GM19324 (cell line): Measurements from ENCODE around the gene PSMD4.

ENCODE experiments used
- ATAC-seq: cut with Tn5 transposase; IDR thresholded peaks from one replicate; pipeline ENCODE4 v1.9.1; 2021; ENCODE audit warnings: mild to moderate bottlenecking, moderate library complexity; ENCODE audit not compliant: unreplicated experiment, low FRiP score

Gene PSMD4

DNA sequence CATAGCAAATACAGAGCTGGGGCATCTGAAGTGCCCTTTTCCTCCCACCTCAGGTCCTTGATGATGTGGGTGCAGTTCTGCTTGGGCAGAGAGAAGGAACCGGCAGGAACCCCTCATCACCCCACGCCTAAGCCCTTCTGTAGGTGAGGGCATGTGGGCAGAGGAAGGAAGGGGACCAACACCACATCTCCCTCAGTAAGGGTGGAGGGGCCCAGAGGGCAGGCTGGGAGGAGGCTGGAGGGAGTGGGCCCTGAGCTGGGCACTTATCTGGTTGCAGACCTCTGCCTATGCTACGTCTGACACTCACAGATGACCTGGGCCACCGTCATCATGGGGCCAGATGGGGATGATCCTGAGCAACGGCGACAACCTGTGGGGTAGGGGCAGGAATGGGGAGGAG is 38.6 kb downstream of the PSMD4 start:
- no peak for ATAC-seq

DNA sequence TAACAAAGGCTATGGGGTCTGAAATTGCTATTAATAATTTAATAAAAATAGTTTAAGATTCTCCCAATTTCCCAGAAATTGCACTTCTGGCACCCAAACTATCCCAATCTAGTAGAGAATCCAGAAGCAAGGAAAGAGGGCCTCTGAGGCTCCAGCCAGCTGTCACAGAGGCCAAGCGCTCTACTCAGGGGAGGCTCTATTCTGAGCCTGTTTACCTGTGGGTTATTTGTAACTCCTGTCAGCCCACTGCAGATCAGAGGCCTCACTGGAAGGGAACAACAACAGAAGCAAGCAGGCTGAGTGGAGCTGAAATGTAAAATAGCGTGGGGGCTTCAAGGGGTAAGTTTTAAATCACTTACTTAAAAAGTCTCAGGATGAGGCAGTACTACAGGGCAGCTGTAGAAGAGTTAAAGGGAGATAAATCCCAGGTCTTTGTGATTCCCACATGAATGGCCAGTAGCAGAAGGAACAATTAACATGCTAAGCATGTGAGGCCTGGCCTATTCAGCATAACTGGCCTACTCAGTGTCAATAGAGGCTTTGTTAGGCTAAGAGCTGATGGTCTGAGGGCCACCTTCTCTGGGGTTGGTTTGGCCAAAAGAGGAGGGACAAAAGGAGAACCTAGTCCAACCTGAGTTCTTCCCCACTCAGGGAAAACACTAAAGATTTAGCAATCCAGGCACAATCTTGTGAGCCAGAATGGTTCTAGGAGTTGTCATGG is 40.4 kb downstream of the PSMD4 start:
- no peak for ATAC-seq

DNA sequence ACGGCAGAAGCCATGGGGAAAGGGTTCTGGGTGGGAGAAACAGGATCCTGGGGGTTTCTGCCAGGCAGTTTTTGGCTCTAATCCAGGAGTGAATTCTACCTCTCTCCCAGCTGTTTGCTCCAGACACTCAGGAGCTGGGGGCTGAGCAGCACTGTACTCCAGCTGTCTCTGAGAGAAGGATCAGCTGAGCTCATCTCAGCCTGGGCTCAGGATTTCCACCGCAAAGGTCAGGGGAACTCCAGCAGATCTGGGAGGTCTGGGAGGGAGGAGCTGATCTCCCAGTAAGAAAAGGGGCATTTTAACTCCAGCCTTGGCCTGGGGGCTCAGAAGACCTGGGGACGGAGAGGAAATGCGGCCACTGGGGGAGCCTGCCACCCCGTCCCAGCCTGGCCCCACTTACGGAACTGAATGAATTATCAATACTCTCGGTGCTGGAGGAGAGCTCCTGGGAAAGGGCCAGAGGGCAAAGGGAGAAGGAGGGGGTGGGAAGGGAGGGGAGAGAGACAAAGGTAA is 55.3 kb downstream of the PSMD4 start:
- ATAC-seq = no peak

DNA sequence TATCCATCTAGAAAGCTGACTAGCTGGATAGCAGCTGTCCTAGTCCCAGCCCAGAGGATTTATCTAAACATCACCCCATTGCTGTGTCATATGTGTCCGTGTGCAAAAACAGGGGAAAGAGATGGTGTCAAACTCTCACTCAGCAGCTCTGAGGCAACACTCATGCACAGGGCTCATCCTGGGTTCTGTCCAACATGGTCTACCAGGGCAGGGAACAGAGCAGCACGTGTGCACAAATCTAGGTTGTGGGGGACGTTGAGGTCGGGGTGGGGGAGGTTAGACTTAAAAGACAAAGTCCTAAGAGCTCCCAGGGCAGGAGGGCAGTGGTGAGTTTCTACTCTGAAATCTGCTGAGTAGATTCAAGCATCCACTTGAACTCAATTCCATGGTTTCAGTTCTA is 56.5 kb downstream of the PSMD4 start:
- no peak for ATAC-seq

DNA sequence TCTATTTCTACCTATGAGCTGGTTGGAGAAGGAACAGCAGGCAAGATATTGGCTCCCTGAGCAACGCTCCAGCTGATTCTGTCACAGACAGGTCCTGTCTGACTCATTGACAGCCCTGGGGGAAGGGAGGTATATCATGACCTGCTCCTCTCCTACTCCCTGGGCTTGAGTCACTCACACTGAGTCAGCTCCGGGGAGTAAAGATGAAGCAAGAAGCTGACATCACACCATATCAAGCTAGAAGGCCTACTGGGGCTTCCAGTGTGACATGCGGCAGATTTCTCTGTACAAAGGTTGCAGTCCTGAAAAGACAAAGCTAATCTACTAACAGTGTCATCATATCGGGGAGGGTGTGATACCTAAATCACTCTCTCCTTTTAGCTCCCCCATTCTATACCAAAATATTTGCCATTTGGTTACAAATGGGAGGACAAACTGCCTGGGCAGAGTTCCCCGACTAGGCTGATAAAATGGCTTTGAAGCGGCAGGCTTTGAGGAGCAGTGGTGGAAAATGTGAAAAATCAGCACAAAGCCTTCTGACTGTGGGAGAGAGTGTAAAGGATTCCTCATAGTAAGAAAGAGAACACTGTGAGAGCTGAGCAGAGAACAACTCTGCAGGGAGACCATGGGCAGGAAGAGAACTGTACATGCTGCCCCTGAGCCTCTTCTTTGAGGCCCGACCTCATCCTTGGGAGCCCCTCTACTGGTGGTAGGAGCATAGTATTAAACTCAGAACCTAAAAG is 57.2 kb downstream of the PSMD4 start:
- no peak for ATAC-seq

DNA sequence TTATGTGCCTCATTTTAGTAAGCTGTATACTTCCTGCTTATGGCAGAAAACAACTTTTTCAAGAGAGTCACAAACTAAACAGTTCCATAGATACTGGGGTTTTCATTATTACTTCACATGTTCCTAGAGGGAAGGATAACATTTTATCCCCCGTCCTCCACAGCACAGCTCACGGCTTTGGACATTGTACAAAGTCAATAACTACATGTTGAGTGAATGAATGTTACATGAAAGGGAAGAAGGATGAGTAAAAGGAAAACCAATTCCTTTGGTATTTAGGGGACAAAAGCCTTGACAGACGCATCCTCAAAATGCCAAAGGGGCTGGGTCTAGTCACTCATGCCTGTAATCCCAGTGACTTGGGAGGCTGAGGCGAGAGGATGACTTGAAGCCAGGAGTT is 57.9 kb downstream of the PSMD4 start:
- no peak for ATAC-seq

DNA sequence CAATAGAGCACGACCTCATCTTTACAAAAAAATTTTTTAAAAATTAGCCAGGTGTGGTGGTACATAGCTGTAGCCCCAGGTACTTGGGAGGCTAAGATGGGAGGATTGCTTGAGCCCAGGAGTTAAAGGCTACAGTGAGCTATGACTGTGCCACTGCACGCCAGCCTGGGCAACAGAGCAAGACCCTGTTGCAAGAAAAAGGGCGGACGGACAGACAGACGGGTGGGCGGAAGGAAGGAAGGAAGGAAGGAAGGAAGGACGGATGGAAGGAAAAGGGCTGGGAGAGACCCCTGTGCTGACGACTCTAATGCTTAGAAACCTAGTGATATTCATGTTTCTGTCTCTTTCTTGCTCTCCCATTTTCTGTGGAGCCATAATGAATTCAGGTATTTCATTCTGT is 58.3 kb downstream of the PSMD4 start:
- ATAC-seq = no peak

DNA sequence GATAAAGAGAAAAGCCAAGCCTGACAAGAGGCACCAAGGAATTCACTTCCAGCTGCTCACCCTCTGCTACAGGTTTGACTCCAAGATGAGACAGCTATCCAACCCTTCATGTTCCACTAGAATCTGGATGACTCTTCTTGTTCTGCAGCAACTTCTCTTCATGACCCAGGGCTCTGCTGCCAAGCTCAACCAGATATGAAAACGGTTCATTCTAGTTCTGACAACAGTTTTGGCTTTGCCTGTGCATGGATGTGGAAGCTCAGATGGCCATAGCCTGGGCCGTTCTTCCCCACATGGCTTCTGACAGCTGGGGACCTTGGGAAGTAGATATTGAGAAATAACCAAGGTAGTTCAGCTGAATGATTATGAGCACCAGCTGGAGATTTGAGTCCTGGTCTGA is 59.0 kb downstream of the PSMD4 start:
- ATAC-seq = no peak

DNA sequence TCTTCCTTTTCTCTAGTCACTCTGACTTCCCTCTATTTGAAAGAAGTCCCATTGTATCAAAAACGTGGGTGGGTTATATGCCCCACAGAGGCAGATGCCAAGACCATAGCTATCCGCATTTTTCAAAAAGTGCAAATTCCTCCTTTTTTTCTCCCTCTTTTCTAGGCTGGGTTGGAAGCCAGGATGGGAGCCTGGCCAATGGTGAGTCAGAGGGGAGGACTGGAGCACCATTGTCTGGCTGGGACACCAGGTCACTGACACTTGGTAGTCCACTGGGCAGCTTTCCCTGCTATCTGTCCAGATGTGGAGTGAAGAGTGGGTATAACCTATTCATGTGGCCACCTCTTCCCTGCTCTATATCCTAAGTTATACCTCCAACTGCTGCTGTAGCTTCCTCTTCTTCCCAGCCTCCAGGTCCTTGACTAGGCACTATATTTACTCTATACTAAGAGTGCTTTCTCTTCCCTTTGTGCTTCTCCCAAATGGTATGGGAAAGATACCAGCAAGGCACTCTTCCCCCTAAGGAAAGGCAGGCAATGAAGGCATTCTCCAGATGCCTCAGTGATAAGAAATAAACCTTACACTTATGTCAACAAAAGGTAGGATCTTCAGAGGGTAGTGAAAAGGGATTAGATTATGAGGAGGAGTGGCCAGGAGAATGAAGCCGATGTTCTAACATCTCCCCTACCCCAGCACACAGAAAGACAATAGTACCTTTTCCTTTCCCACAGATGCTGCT is 59.8 kb downstream of the PSMD4 start:
- ATAC-seq = no peak

DNA sequence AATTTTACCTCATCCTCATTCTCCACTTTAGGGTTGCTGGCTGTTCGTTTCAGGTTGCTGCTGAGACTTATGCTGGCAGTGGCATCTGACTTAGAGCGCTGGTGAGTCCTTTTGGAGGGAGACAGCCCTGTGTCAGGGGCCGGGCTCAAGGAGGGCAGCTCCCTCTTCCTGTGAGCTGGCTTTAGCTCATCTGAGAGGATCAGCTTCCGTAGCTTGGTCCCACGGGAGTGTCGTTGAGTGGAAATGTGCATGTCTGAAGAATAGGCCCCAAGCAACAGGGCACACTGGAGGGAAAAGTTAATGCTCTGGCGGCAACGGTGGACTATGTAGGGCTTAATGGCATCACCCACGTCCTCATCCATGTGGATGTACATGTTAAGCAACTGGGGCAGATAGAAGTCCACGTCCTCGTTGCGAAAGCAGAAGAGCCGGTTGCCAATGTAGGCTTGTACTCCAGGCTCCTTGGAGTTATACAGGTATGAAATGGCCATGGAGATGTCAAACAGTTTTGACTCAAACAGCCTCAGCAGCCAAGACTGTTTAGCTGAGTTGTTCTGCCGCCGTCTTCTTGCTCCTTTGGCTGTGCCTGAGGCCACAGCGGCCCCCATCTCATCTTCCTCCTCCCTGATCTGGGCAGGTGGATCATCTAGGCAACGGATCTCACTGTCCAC is 61.2 kb downstream of the PSMD4 start:
- no peak for ATAC-seq
